Endodermal cell (in vitro differentiated cells): Measurements from ENCODE around the gene HDLBP. TPM values are rescaled to one million over a fixed set of nuclear protein-coding genes. Genes with fewer than 3 reads are reported as not detected.

Experiments
- DNase-seq: peaks from one replicate; pipeline ENCODE4 v3.0.0-alpha.2; 2017
- H3K27ac ChIP-seq: 2 replicates; pipeline ENCODE4 v1.5.1; 2013; ENCODE audit warnings: mild to moderate bottlenecking, low read depth, low read length, moderate library complexity
- H3K27me3 ChIP-seq: 2 replicates; pipeline ENCODE4 v1.6.1; 2013; ENCODE audit warnings: mild to moderate bottlenecking, low read length, moderate library complexity; ENCODE audit not compliant: insufficient read depth, control insufficient read depth, poor library complexity, severe bottlenecking
- H3K36me3 ChIP-seq: 2 replicates; pipeline ENCODE4 v1.7.0; 2013; ENCODE audit warnings: mild to moderate bottlenecking, low read length, moderate library complexity; ENCODE audit not compliant: control insufficient read depth, insufficient read depth
- H3K4me1 ChIP-seq: one replicate; pipeline ENCODE4 v1.7.0; 2013; ENCODE audit warnings: low read length; ENCODE audit not compliant: control insufficient read depth, insufficient read depth
- H3K4me3 ChIP-seq: 2 replicates; pipeline ENCODE4 v1.5.1; 2013; ENCODE audit warnings: mild to moderate bottlenecking, low read length, moderate library complexity
- H3K9ac ChIP-seq: 2 replicates; pipeline ENCODE4 v1.6.1; 2013; ENCODE audit warnings: mild to moderate bottlenecking, low read length, moderate library complexity; ENCODE audit not compliant: poor library complexity, severe bottlenecking; ENCODE audit errors: extremely low read depth
- H3K9me3 ChIP-seq: 2 replicates; pipeline ENCODE4 v1.6.1; 2013; ENCODE audit warnings: mild to moderate bottlenecking, low read length, moderate library complexity; ENCODE audit not compliant: control insufficient read depth
- H3K27ac Mint-ChIP-seq: 2 replicates; pipeline ENCODE4 v1.8.0; 2020; ENCODE audit warnings: mixed read lengths
- H3K27me3 Mint-ChIP-seq: 2 replicates; pipeline ENCODE4 v1.8.0; 2021; ENCODE audit warnings: mild to moderate bottlenecking, mixed read lengths; ENCODE audit not compliant: insufficient read depth
- H3K36me3 Mint-ChIP-seq: 2 replicates; pipeline ENCODE4 v1.8.0; 2020; ENCODE audit warnings: low read depth, mixed read lengths
- H3K4me1 Mint-ChIP-seq: 2 replicates; pipeline ENCODE4 v1.8.0; 2020; ENCODE audit warnings: mixed read lengths
- H3K4me3 Mint-ChIP-seq: 2 replicates; pipeline ENCODE4 v1.8.0; 2020; ENCODE audit warnings: mild to moderate bottlenecking, moderate library complexity, mixed read lengths
- H3K9me3 Mint-ChIP-seq: 2 replicates; pipeline ENCODE4 v1.8.0; 2020; ENCODE audit warnings: mild to moderate bottlenecking, mixed read lengths
- WGBS, 2 experiments: methylation state at CpG; one replicate each; pipeline versions ENCODE4 v1.1.5 to v1.1.7; 2013; ENCODE audit warnings: missing lambda C conversion rate in 2 of 2, mixed read lengths in 1 of 2; ENCODE audit not compliant: insufficient coverage in 1 of 2, insufficient read length in 1 of 2; 5-methylcytosine and 5-hydroxymethylcytosine counted together
- total RNA-seq, 2 donors: library from RNA; stranded (reverse); fragmentation: NEBNext Ultra II Directional in 1 of 2; extraction: Animal tissue kit (Norgen Biotek cat#: 25700) in 1 of 2; gene quantifications; 2 replicates in 1 of 2; 3 replicates in 1 of 2; pipeline ENCODE4 v1.2.1, GENCODE V29; 2021
- TF ChIP-seq, protein P1 (sequence below): fragments of 200-600 bp; sonication (generic); conservative IDR thresholded peaks from 2 replicates; pipeline ENCODE4 v1.5.0; 2021; ENCODE audit warnings: antibody characterized with exemption, mild to moderate bottlenecking

HDLBP gene
- total RNA-seq, 2 donors from 2014 or later = 344 to 374 TPM

GRCh38 chr2:241313543-241314095, 1.9 kb downstream of the HDLBP start:
- no peaks in the 10 kb centered on the region for H3K9me3 Mint-ChIP-seq
- 92 to 93% methylated on average over 8 of the region's 8 CpGs for WGBS, 2 experiments
- H3K9ac ChIP-seq = peak overlapping the region; percentile 99
- no peaks in the 10 kb centered on the region for H3K9me3 ChIP-seq
- H3K27me3 Mint-ChIP-seq = no peaks in the 10 kb centered on the region
- peak overlapping the region; percentile 93 for H3K27ac Mint-ChIP-seq
- H3K4me1 Mint-ChIP-seq = peaks cover 46% of the 10 kb centered on the region
- TF ChIP-seq, protein P1, sequence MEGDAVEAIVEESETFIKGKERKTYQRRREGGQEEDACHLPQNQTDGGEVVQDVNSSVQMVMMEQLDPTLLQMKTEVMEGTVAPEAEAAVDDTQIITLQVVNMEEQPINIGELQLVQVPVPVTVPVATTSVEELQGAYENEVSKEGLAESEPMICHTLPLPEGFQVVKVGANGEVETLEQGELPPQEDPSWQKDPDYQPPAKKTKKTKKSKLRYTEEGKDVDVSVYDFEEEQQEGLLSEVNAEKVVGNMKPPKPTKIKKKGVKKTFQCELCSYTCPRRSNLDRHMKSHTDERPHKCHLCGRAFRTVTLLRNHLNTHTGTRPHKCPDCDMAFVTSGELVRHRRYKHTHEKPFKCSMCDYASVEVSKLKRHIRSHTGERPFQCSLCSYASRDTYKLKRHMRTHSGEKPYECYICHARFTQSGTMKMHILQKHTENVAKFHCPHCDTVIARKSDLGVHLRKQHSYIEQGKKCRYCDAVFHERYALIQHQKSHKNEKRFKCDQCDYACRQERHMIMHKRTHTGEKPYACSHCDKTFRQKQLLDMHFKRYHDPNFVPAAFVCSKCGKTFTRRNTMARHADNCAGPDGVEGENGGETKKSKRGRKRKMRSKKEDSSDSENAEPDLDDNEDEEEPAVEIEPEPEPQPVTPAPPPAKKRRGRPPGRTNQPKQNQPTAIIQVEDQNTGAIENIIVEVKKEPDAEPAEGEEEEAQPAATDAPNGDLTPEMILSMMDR = no peak
- no peaks in the 10 kb centered on the region for H3K27me3 ChIP-seq
- DNase-seq = no peak
- H3K4me3 Mint-ChIP-seq = peak overlapping the region; percentile 95
- peak overlapping the region; percentile 96 for H3K4me3 ChIP-seq
- H3K36me3 Mint-ChIP-seq = peaks cover 12% of the 10 kb centered on the region
- peaks cover 17% of the 10 kb centered on the region for H3K36me3 ChIP-seq
- no peak overlapping the region for H3K27ac ChIP-seq
- H3K4me1 ChIP-seq = no peaks in the 10 kb centered on the region

DNA sequence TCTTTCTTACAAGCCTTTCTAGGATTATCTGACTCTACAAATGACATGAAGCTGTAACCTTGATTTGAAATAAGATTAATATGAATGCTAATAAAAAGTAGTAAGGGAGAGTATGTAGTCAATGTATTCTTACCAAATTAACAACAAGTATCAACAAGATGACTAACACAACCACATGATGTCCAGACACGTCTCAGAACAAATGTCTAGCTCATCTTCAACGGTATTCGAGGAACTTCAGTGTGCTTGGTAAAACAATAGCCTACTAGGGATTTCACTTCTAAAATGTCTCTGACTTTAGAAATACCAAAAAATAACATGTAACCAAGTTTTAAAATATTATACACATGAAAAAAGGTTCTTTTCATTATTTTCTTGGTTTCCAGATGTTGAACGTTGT, 3.4 kb downstream of the HDLBP start:
- H3K4me1 ChIP-seq = no peaks in the 10 kb centered on the region

GRCh38 chr2:241310917-241311566, 4.4 kb downstream of the HDLBP start:
- no peaks in the 10 kb centered on the region for H3K9me3 Mint-ChIP-seq
- Histone ChIP-seq H3K27ac (no peak overlapping the region), H3K9ac (no peak overlapping the region), H3K9me3 (no peaks in the 10 kb centered on the region), H3K4me1 (no peaks in the 10 kb centered on the region), H3K36me3 (peaks cover 4% of the 10 kb centered on the region), H3K27me3 (no peaks in the 10 kb centered on the region), H3K4me3 (no peak overlapping the region)
- H3K4me3 Mint-ChIP-seq = no peak overlapping the region
- H3K27me3 Mint-ChIP-seq = no peaks in the 10 kb centered on the region
- H3K4me1 Mint-ChIP-seq = peaks cover 33% of the 10 kb centered on the region
- WGBS, 2 experiments = 95 to 97% methylated on average over 13 of the region's 13 CpGs
- H3K27ac Mint-ChIP-seq = no peak overlapping the region
- no peaks in the 10 kb centered on the region for H3K36me3 Mint-ChIP-seq
- TF ChIP-seq, protein P1 = no peak
- no peak for DNase-seq

More for the DNA sequence above, 3.4 kb downstream of the HDLBP start:
- Histone ChIP-seq H3K9ac (no peak overlapping the region), H3K27ac (no peak overlapping the region), H3K27me3 (no peaks in the 10 kb centered on the region), H3K4me3 (no peak overlapping the region), H3K36me3 (peaks cover 8% of the 10 kb centered on the region), H3K9me3 (no peaks in the 10 kb centered on the region)
- Mint-ChIP-seq H3K36me3 (no peaks in the 10 kb centered on the region), H3K27me3 (no peaks in the 10 kb centered on the region), H3K27ac (peak overlapping the region; percentile 61), H3K9me3 (no peaks in the 10 kb centered on the region), H3K4me3 (no peak overlapping the region), H3K4me1 (peaks cover 37% of the 10 kb centered on the region)
- no peak for DNase-seq
- WGBS, 2 experiments = 92 to 99% methylated on average over 4 of the region's 4 CpGs
- TF ChIP-seq, protein P1 = no peak
